GM21619 (cell line): Measurements from ENCODE around the gene UNC80.

ENCODE experiments used
- ATAC-seq: cut with Tn5 transposase; IDR thresholded peaks from one replicate; pipeline ENCODE4 v1.9.1; 2021; ENCODE audit not compliant: unreplicated experiment

Gene UNC80

GRCh38 chr2:210009126-210009525 is 237.5 kb downstream of the UNC80 start:
- ATAC-seq: no peak

- no peak for ATAC-seq
These were observed 238.3 kb downstream of the UNC80 start for GRCh38 chr2:210009896-210010295.

GRCh38 chr2:210020138-210020537 is 248.5 kb downstream of the UNC80 start:
- ATAC-seq: no peak

- ATAC-seq: no peak
These were observed 251.2 kb downstream of the UNC80 start for GRCh38 chr2:210022824-210023223.

- no peak for ATAC-seq
These were observed 256.0 kb downstream of the UNC80 start for GRCh38 chr2:210027608-210028007.

GRCh38 chr2:210028178-210028577 is 256.5 kb downstream of the UNC80 start:
- no peak for ATAC-seq

GRCh38 chr2:210034087-210034683 is 262.6 kb downstream of the UNC80 start:
- no peak for ATAC-seq

GRCh38 chr2:210035679-210036078 is 264.0 kb downstream of the UNC80 start:
- no peak for ATAC-seq

GRCh38 chr2:210038078-210038477 is 266.4 kb downstream of the UNC80 start:
- ATAC-seq: no peak

GRCh38 chr2:210046851-210047500 is 275.3 kb downstream of the UNC80 start:
- no peak for ATAC-seq
